NT2/D1 (cell line): ENCODE results near the gene EPHA4.

Source experiments
- DNase-seq: peaks from one replicate; pipeline ENCODE4 v3.0.0-alpha.2; 2011; ENCODE audit warnings: low read depth, low spot score
- H3K27me3 ChIP-seq: 2 replicates; pipeline ENCODE4 v1.6.0; 2011; ENCODE audit warnings: mild to moderate bottlenecking; ENCODE audit not compliant: insufficient read length, insufficient read depth
- H3K36me3 ChIP-seq: 2 replicates; pipeline ENCODE4 v1.6.1; 2011; ENCODE audit warnings: mild to moderate bottlenecking, low read length, mixed read lengths; ENCODE audit not compliant: insufficient read depth, insufficient read length
- H3K4me1 ChIP-seq: 2 replicates; pipeline ENCODE4 v1.5.1; 2011; ENCODE audit not compliant: insufficient read depth, insufficient read length
- H3K4me3 ChIP-seq: 2 replicates; pipeline ENCODE4 v1.5.1; 2011; ENCODE audit warnings: low read depth; ENCODE audit not compliant: insufficient read length
- H3K9ac ChIP-seq: 2 replicates; pipeline ENCODE4 v1.6.0; 2011; ENCODE audit warnings: low read depth; ENCODE audit not compliant: insufficient read length
- H3K9me3 ChIP-seq: 2 replicates; pipeline ENCODE4 v1.5.1; 2011; ENCODE audit warnings: mild to moderate bottlenecking, low read length; ENCODE audit not compliant: insufficient read depth
- SUZ12 ChIP-seq: IDR thresholded peaks from 2 replicates; pipeline ENCODE4 v1.6.1; 2011; ENCODE audit not compliant: insufficient read length, insufficient read depth; ENCODE audit errors: extremely low read depth
- YY1 ChIP-seq: IDR thresholded peaks from 2 replicates; pipeline ENCODE4 v1.6.1; 2011; ENCODE audit not compliant: insufficient read length, insufficient read depth
- ZNF274 ChIP-seq: IDR thresholded peaks from 2 replicates; pipeline ENCODE4 v1.6.1; 2011; ENCODE audit warnings: mild to moderate bottlenecking, low read depth, low read length

Gene EPHA4

GRCh38 chr2:221492636-221493035 lies 79.5 kb downstream of the EPHA4 start:
- Histone ChIP-seq H3K36me3 (no peaks in the 10 kb centered on the region), H3K9me3 (no peaks in the 10 kb centered on the region), H3K4me3 (no peak overlapping the region), H3K27me3 (no peaks in the 10 kb centered on the region), H3K9ac (no peak overlapping the region), H3K4me1 (peaks cover 1% of the 10 kb centered on the region)
- no peak for DNase-seq
- TF ChIP-seq SUZ12 (no peak), YY1 (no peak), ZNF274 (no peak)

- Histone ChIP-seq H3K4me3 (no peak overlapping the region), H3K4me1 (no peaks in the 10 kb centered on the region), H3K9me3 (no peaks in the 10 kb centered on the region), H3K27me3 (no peaks in the 10 kb centered on the region), H3K36me3 (no peaks in the 10 kb centered on the region), H3K9ac (no peak overlapping the region)
- no peak for DNase-seq
- TF ChIP-seq YY1 (no peak), ZNF274 (no peak)
These were observed 81.5 kb downstream of the EPHA4 start for GRCh38 chr2:221490506-221491060.

- H3K9me3 ChIP-seq = no peaks in the 10 kb centered on the region
- H3K4me1 ChIP-seq = no peaks in the 10 kb centered on the region
- TF ChIP-seq SUZ12 = no peak
- no peak for TF ChIP-seq YY1
- no peak for TF ChIP-seq ZNF274
- H3K36me3 ChIP-seq = no peaks in the 10 kb centered on the region
- no peak overlapping the region for H3K4me3 ChIP-seq
- H3K27me3 ChIP-seq = no peaks in the 10 kb centered on the region
- H3K9ac ChIP-seq = no peak overlapping the region
- DNase-seq = no peak
These were observed 83.8 kb downstream of the EPHA4 start for GRCh38 chr2:221488136-221488807.

- no peak for TF ChIP-seq ZNF274
- no peak overlapping the region for H3K9ac ChIP-seq
- no peaks in the 10 kb centered on the region for H3K4me1 ChIP-seq
- H3K4me3 ChIP-seq = no peak overlapping the region
- no peaks in the 10 kb centered on the region for H3K9me3 ChIP-seq
- H3K36me3 ChIP-seq = peaks cover 3% of the 10 kb centered on the region
- no peaks in the 10 kb centered on the region for H3K27me3 ChIP-seq
- no peak for DNase-seq
These were observed 86.0 kb downstream of the EPHA4 start for GRCh38 chr2:221486106-221486505.

GRCh38 chr2:221485503-221485870 lies 86.6 kb downstream of the EPHA4 start:
- TF ChIP-seq ZNF274 = no peak
- TF ChIP-seq YY1 = no peak
- no peak for TF ChIP-seq SUZ12
- Histone ChIP-seq H3K36me3 (peaks cover 3% of the 10 kb centered on the region), H3K4me3 (no peak overlapping the region), H3K27me3 (no peaks in the 10 kb centered on the region), H3K9me3 (no peaks in the 10 kb centered on the region), H3K4me1 (no peaks in the 10 kb centered on the region), H3K9ac (no peak overlapping the region)
- DNase-seq = no peak

GRCh38 chr2:221484761-221485502 lies 87.2 kb downstream of the EPHA4 start:
- no peaks in the 10 kb centered on the region for H3K27me3 ChIP-seq
- H3K9me3 ChIP-seq = no peaks in the 10 kb centered on the region
- no peaks in the 10 kb centered on the region for H3K4me1 ChIP-seq
- H3K36me3 ChIP-seq = peaks cover 6% of the 10 kb centered on the region
- H3K4me3 ChIP-seq = no peak overlapping the region
- H3K9ac ChIP-seq = no peak overlapping the region
- TF ChIP-seq ZNF274 = no peak
- no peak for DNase-seq

GRCh38 chr2:221482666-221483455 lies 89.2 kb downstream of the EPHA4 start:
- Histone ChIP-seq H3K9me3 (no peaks in the 10 kb centered on the region), H3K4me1 (peaks cover 3% of the 10 kb centered on the region), H3K27me3 (no peaks in the 10 kb centered on the region), H3K4me3 (no peak overlapping the region), H3K36me3 (peaks cover 6% of the 10 kb centered on the region), H3K9ac (no peak overlapping the region)
- TF ChIP-seq ZNF274 (no peak), YY1 (no peak), SUZ12 (no peak)
- no peak for DNase-seq
